HG02763 (cell line): Measurements from ENCODE around the gene EVA1A.

ENCODE experiments used
- ATAC-seq: cut with Tn5 transposase; IDR thresholded peaks from one replicate; pipeline ENCODE4 v1.9.1; 2021; ENCODE audit warnings: mild to moderate bottlenecking, moderate library complexity; ENCODE audit not compliant: unreplicated experiment

Gene EVA1A

DNA sequence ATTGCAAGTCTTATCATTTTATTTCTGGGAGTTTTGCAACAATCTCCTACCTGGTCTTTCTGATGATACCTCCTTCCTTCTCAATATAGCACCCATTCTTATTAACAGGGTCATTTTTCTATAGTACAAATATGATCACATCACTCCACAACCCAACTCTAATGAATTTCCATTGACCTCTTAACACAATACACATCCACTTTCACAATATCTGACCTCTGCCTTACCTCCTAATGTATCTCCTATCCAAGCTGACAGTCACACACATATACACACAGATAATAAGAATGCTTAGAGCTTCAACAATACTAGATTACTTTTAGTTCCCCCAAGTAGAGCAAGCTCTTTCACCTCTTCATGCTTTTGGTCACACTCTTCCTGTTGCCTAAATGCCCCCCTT is 40.9 kb downstream of the EVA1A start:
- ATAC-seq = no peak

DNA sequence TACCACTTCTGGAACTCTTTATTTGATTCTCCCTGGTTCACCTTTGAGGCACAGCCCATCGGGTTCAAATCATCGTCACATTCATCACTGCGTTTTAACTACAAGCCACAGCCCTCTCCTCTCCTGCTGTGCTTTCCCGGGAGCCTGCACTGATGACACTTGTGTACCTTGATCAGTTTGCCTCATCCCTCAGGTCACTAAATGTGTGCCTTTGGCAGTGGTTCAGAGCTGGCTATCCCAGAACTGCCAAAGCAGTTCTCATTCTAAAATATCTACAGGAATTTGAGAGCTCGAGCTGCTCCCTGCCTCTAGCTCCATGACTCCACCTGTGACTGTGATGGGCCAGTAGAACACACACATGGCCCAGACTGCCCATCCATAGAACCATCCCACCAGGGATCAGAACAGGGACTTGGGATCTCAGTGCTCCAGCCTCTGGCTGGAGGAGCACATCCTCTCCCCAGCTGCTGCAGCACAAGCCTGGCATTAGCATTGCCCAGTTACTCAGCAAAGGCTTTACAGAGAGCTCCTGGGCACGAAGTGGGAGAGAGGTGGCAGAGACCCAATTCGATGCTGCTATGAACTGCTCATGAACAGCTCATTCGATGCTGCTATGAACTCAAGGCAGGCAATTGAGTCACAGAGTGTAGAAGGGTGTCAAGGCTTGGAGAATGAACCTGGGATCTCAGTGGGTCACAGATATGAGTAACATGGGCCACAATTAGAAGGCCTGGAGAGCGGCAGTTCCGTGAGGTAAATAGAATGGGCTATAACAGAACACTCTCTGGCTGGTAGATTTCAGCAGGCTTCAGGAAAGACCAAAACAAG is 41.9 kb downstream of the EVA1A start:
- no peak for ATAC-seq

DNA sequence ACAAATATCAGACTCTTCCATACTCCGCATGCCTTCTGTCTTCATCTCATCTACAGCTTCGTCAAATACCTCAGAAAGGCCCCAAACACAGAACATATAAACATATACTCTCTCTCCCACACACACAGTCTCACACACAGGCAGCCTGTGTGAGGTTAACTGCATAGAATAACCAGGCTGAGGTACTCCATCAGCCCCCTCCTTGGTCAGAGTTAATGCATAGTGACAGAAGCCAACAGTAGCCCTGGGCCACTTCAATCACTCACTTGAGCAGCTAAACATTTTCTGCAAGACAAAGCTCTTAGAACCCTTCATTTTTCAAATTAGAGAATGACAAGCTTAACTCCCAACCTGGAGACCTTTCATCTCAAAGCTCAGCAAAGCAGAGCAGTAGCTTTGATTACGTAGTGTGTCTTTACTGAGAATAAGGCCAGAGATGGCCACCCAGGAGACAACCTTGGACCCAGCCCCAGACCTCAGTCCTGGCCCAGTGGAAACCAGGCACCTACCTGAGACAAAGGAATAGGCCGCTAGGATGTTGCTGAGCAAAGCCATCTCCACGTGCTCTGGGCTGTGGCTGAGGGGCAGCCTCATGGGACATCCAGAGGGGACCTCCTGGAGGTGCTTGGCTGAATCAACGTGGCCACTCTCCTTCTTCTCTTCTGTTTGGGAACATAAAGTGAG is 43.0 kb downstream of the EVA1A start:
- ATAC-seq = no peak

DNA sequence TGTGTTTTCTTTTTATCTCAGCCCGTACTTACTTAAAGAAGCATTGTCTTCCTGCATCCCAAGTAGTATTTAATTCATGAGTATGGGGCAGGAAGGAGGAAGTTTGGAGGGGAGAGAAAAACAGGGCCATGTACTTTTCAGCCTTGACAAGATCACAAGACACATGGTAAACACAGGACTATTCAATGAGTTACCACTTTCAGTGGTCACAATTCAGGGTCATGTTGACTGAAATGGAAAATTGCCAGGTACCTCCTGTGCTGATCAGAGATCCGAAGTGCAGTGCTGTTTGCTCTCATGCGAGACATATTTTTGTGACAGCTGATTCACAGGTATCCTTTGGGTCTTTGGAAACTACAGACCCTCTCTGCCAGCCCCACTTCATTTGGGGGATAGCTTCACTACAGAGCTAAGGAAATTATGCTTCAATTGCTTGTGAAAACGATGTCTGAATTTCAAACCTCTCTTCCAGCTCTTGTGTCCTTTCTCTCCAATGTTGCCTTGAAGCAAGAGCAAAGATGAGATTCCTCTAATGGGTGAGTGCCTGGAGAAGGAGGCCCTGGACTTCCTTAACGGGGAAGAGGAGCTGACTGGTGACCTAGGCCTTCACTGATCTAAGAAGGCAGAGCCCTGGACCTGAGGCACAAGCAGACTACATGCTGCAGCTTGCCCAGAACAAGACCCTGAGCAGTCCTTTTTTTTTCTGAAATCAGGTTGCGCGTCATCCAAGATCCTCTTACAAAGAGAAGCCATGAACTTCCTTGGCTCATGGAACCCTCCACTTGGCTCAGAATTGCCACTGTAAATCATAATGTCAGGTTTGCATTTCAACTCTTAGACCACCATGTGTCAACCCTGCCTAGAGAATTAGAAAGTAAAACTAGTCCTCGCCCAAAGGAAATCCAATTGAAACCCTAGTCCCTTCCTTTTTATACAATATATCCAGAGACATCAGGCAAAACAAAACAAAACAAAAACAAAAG is 44.1 kb downstream of the EVA1A start:
- ATAC-seq = no peak

DNA sequence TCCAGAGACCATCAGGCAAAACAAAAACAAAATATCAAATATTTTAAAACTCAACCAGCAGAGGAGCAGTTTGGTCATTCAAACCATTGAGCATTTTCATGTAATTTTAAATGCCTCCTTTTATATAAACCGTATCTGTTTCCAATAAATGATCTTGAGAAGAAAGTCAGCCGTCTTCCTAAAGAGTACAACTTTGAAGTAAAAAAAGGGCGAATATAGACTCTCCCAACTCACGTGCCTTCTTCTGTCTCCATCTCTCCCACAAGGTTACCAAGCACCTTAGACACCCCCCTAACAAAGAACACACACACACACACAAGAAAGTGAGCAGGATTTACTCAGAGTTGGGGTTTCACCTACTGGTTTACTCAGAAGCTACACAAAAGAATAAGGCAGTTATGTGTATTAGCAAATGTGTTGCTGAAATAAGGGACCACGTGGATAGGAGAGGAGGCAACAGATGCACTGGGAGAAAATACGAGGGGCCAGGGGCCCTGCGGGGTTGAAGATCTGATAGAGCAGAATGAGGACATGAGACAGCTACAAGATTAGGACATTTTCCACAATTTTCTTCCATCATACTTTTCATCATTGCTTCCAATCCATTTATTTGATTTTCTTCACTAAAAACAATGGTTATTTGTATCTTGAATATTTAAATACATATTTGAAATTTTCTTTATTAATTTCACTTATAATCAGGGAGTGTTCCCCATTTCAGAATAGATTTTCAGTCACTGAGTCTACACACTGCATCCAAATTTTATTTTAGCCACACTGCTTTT is 45.0 kb downstream of the EVA1A start:
- no peak for ATAC-seq

- no peak for ATAC-seq
These were observed 47.0 kb downstream of the EVA1A start for GRCh38 chr2:75513616-75514170.

GRCh38 chr2:75512455-75513212 is 48.1 kb downstream of the EVA1A start:
- ATAC-seq = no peak

DNA sequence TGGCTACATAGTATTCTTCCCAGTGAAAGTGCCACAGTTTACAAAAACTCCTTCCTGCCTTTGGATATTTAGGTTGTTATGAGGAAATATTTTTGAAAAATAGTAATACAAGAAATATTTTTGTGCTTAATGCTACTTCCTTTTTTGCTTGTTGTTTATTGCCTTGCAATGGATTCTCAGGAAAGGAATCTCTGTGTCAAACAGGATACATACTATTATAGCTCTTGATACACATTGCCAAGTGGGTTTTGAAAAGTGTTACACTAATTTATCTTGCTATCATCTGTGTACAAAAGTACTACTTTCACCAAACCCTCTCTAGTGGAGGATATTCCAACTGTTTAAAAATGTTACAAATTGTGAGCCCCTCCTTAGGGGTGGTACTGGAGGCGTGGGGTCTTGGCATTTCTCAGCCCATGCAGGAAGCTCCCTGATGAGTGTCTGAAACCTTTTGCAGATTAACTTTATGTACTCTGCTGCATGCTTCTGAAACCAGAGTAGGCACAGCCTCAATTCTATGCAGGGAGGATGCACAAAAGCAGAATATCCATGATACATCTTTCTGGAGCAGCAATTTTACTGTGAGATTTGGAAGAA is 54.5 kb downstream of the EVA1A start:
- ATAC-seq = no peak

DNA sequence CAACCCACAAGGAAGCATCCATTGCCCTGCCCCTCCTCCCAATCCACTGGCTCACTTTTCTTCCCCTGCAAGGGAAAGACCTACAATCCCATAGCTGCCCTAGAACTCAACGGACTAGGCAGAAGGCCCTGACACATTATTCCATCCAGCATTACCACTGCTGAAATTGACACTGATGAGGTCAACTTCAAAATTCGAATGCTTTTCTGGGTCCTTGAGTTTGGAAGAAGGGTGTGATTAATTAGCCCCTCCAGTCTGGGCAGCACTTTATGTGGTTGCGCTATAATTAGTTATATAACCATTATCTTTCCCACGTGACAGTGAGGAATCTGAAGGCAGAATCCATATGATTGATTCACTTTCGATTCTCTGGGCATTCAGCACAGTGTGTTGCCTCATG is 55.7 kb downstream of the EVA1A start:
- no peak for ATAC-seq

DNA sequence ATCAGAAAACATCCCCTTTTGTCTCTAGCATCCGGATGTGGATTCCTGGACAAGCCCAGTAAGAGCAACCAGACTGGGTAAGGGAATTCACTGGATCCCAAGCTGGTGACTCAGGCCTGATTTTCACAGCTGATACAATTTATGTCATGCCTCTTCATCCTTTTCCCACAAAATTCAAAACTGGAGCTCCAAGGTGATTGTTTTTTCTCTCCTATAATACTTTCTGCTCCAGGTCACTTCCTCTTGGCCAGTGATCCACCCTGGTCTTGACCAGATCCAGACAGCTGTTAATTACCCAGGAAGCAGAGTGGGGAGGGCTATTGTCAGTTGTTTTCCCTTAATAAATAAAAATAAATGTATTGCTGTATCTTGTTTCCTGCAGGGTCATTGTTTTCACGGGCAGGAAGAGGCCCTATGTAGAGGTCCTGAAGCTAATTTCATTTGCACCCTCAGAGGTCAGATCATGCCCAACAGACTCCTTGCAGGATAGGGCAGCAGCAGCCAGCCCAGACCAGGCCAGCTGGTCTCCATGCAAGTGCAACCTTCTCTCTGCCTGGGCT is 57.6 kb downstream of the EVA1A start:
- ATAC-seq = no peak

GRCh38 chr2:75500633-75501032 is 60.1 kb downstream of the EVA1A start:
- ATAC-seq = no peak

DNA sequence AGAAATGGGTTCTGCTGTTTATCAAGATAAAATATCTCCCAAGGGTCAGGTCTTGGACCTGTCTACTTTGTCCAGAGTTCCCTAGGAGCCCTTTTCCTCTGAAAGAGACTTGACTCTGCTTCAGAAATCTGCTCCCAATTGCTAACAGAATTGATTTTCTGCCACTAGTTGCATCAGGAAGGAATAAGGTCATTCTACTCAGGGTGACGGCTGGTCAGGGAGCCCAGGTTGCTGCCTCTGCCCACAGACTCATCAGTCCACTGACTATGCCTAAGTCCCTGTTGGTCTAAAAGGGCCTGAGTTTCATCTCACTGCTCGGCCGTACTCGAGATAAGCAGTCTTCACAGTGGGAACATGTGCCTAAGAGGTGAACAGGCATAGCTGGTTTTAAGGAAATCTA is 61.2 kb downstream of the EVA1A start:
- ATAC-seq = no peak

- ATAC-seq = no peak
These were observed 61.8 kb downstream of the EVA1A start for GRCh38 chr2:75498907-75499306.

- ATAC-seq = no peak
These were observed 63.5 kb downstream of the EVA1A start for GRCh38 chr2:75497256-75497655.

- no peak for ATAC-seq
These were observed 64.9 kb downstream of the EVA1A start for GRCh38 chr2:75495862-75496261.

GRCh38 chr2:75494137-75494769 is 66.5 kb downstream of the EVA1A start:
- no peak for ATAC-seq

DNA sequence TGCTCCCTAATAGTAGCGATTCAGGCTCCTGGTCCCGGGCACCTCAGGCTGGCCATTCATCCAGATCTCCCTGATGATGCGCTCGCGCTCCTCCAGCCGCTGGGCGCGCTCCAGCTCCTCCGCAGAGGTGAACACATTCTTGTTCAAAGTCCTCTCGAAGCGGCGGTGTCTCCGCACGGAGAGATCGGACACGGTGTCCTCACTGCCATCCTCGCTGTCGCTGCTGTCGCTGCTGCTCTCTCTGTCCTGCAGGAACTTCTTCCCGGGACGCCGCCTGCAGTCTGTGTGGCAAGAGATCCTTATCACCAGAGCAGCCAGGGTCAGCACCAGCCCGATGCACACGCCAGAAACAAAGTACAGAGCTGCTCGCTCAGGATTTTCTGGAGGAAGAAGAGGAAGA is 67.5 kb downstream of the EVA1A start:
- ATAC-seq = no peak

DNA sequence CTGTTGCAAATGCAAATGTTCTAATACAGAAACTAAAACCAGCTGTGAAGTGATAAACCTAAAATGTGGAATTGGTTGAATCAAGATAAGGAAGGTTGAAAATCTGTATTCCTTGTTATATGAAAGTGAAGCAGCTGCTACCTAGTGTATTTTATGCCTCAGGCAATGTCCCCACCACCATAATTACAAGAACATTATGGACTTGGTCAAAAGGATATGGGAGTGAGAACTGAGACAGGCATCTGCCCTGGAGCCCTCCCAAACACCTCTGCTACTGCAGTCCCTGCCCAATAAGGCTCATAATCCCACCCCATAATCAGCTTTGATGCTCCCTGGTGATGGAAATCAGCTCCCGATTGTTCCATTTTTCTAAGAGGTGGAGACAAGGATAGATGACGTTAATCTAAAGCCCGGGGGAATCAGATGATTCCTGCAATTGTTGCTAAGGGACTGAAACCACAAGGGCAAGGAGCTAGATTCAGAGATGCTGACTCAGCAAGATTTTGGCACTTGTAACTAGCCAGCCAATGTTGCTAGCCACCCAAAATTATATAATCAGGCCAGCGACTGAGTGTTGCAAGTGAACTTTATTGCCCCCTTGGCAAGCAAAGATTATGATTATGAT is 69.5 kb downstream of the EVA1A start:
- no peak for ATAC-seq
